Right lobe of liver (tissue), 6 donors: ENCODE results near the gene ATG7. TPM values are rescaled to one million over a fixed set of nuclear protein-coding genes. Genes with fewer than 3 reads are reported as not detected.
"Not testable (repeated sequence)": the region's sequence is repeated elsewhere in the genome, so short reads cannot be mapped to it uniquely, and the experiment has no call there.

Experiments
- ATAC-seq, 4 donors: fragments of 200-7000 bp; cut with Tn5 transposase; one replicate each; pipeline ENCODE4 v1.9.1; 2020; ENCODE audit warnings: mild to moderate bottlenecking in 4 of 4, moderate library complexity in 4 of 4
- DNase-seq, 3 donors: peaks; one replicate each; pipeline ENCODE4 v3.0.0-alpha.2; 2020
- H3K27ac ChIP-seq, 3 donors: fragments of 200-600 bp; one replicate each; pipeline ENCODE4 v1.8.0; 2022
- H3K27me3 ChIP-seq, 2 donors: fragments of 200-600 bp; one replicate each; pipeline ENCODE4 v1.8.0; 2022
- H3K36me3 ChIP-seq, 4 donors: fragments of 200-600 bp; sonication (generic) in 1 of 4; one replicate each; pipeline versions ENCODE4 v1.5.1 to v1.8.0; 2017 to 2022; ENCODE audit warnings: control low read depth in 1 of 4
- H3K4me1 ChIP-seq, 4 donors: fragments of 200-600 bp; sonication (generic) in 1 of 4; one replicate each; pipeline versions ENCODE4 v1.5.1 to v1.8.0; 2017 to 2022; ENCODE audit warnings: control low read depth in 1 of 4
- H3K4me3 ChIP-seq, 3 donors: fragments of 200-600 bp; one replicate each; pipeline ENCODE4 v1.8.0; 2022
- H3K9me3 ChIP-seq, 4 donors: fragments of 200-600 bp; sonication (generic) in 1 of 4; one replicate each; pipeline versions ENCODE4 v1.5.1 to v1.8.0; 2017 to 2022; ENCODE audit warnings: control low read depth in 1 of 4
- CTCF ChIP-seq, 4 donors: fragments of 200-600 bp in 3 of 4; fragments of 450-650 bp in 1 of 4; IDR thresholded peaks; one replicate each; pipeline versions ENCODE4 v1.5.1 to v1.8.0; 2016 to 2022; ENCODE audit warnings: antibody characterized with exemption in 4 of 4, mild to moderate bottlenecking in 2 of 4
- POLR2A ChIP-seq: fragments of 450-650 bp; IDR thresholded peaks from one replicate; pipeline ENCODE4 v1.6.1; 2017; ENCODE audit warnings: antibody characterized with exemption, mild to moderate bottlenecking
- WGBS: methylation state at CpG from one replicate; pipeline ENCODE4 v1.1.6; 2018; ENCODE audit warnings: low coverage, low lambda C conversion rate; ENCODE audit not compliant: insufficient coverage; ENCODE audit errors: missing lambda C conversion rate; 5-methylcytosine and 5-hydroxymethylcytosine counted together
- intact Hi-C, 2 donors: fragments of 100-400 bp; cut with DNase I; formaldehyde crosslinking; loops; one replicate each; pipeline versions ENCODE4 v1.11.2 to v1.14.1; 2022
- total RNA-seq, 6 experiments: library from RNA; depleted of rRNA in 2 of 6; stranded (reverse); fragments of >200 nt in 2 of 6; fragmentation: NEBNext Ultra II Directional in 3 of 6; extraction: Animal tissue kit (Norgen Biotek cat#: 25700) in 3 of 6; gene quantifications; one replicate each; pipeline versions ENCODE4 v1.1.0 to v1.2.4, GENCODE V29; 2016 to 2023
- donor health status: DM: no; HTN: yes; CAD: no.
- donor health status: DM: no; HTN: no; CAD: no.
- donor health status: DM: no; HTN: no; CAD: no.
- donor health status: DM: no; HTN: yes; CAD: no.
- donor health status: DM: no; HTN: yes; CAD: no.

ATG7 gene
- total RNA-seq, 6 experiments from 2014 or later = 13.6 to 21.1 (median 15.8) TPM

GRCh38 chr3:11498177-11498576 is 226.0 kb downstream of the ATG7 start:
- Histone ChIP-seq H3K27ac (no peak overlapping the region), H3K9me3 (no peaks in the 10 kb centered on the region), H3K36me3 (no peaks in the 10 kb centered on the region), H3K4me1 (peaks cover 0 to 7% (median 3%) of the 10 kb centered on the region in 4 donors), H3K4me3 (no peak overlapping the region), H3K27me3 (no peaks in the 10 kb centered on the region)
- DNase-seq = no peak
- ATAC-seq = peak in 1 of 4 donors; percentile 8
- intact Hi-C loops = no loop called here
- TF ChIP-seq POLR2A (no peak), CTCF (IDR thresholded peaks at IDR 0.05) (no peak)
- WGBS = 100% methylated on average over 2 of the region's 2 CpGs

GRCh38 chr3:11498646-11499045 is 226.4 kb downstream of the ATG7 start:
- ATAC-seq (peak; percentile 92 to 97 (median 93)), DNase-seq (peak; percentile 77 to 81 (median 78))
- Histone ChIP-seq H3K4me3 (no peak overlapping the region), H3K4me1 (peaks cover 0 to 7% (median 3%) of the 10 kb centered on the region in 4 donors), H3K27ac (no peak overlapping the region), H3K27me3 (no peaks in the 10 kb centered on the region), H3K36me3 (no peaks in the 10 kb centered on the region), H3K9me3 (no peaks in the 10 kb centered on the region)
- TF ChIP-seq CTCF (IDR thresholded peaks at IDR 0.05) (no peak), POLR2A (no peak)
- WGBS = 27% methylated on average over 1 of the region's 1 CpG
- intact Hi-C loops = no loop called here

DNA sequence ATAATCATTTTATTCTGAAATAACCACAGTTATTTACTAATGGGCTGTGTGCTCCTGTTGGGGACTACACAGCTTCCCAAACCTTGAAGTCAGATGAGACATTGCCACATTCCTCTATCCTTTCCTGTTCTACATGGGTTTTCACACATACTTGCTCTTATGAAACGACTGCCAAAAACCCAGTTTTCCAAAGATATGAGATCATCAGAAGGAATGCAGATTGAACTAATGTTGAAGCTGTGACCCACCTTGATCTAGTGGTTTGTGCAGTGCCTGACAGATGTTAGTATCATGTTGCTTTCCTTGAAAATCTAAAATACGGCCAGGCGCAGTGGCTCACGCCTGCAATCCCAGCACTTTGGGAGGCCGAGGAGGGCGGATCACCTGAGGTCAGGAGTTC is 226.9 kb downstream of the ATG7 start:
- WGBS = 82% methylated on average over 6 of the region's 6 CpGs
- Histone ChIP-seq H3K27ac (no peak overlapping the region), H3K4me1 (peaks cover 0 to 7% (median 3%) of the 10 kb centered on the region in 4 donors), H3K9me3 (no peaks in the 10 kb centered on the region), H3K36me3 (no peaks in the 10 kb centered on the region), H3K4me3 (no peak overlapping the region), H3K27me3 (no peaks in the 10 kb centered on the region)
- intact Hi-C loops = no loop called here
- ATAC-seq (peak in 1 of 4 donors; percentile 51), DNase-seq (no peak)
- TF ChIP-seq POLR2A = no peak
- no peak for TF ChIP-seq CTCF (IDR thresholded peaks at IDR 0.05)

GRCh38 chr3:11502413-11502812 is 230.2 kb downstream of the ATG7 start:
- H3K27me3 ChIP-seq, H3K4me3 ChIP-seq, DNase-seq, H3K4me1 ChIP-seq, H3K36me3 ChIP-seq, ATAC-seq, intact Hi-C loops, H3K27ac ChIP-seq, H3K9me3 ChIP-seq: not testable (repeated sequence)
- no CpG with 5 or more reads among the region's 3 CpGs for WGBS

DNA sequence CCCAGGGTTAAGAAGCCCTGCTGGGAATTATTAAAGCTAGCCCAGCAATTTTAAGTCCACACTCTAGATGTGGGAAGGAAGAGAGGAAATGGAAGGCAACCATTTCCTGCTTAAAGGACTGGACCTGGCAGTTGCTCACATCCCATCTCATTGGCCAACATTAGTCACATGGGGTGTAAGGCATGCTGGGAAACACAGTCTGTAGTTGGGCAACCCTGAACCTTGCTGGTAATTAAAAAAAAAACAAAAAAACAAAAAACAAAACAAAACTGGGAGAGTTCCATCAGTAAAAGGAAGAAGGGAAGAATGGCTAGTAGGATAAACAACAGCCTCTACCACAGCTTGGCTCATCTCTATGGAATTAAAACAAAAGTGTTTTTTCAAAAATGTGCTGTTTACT is 235.5 kb downstream of the ATG7 start:
- ATAC-seq (no peak), DNase-seq (no peak)
- TF ChIP-seq POLR2A (no peak), CTCF (IDR thresholded peaks at IDR 0.05) (no peak)
- no peak overlapping the region for H3K27ac ChIP-seq
- no peaks in the 10 kb centered on the region for H3K27me3 ChIP-seq
- H3K9me3 ChIP-seq = no peaks in the 10 kb centered on the region
- no peaks in the 10 kb centered on the region for H3K36me3 ChIP-seq
- H3K4me1 ChIP-seq = peaks cover 0 to 7% (median 2%) of the 10 kb centered on the region in 4 donors
- intact Hi-C loops = no loop called here
- no peak overlapping the region for H3K4me3 ChIP-seq
